Measurements from ENCODE around the gene MMP24OS.

Gene MMP24OS

GRCh38 chr20:35290887-35291417 is 13.0 kb upstream of the MMP24OS start:
- intact Hi-C loops (cut with DNase I; ENCODE audit: low total_unique reads), result no loop called here
- Histone ChIP-seq H3K27me3 (peaks cover 0 to 29% of the 10 kb centered on the region in 2 donors), H3K36me3 (no peaks in the 10 kb centered on the region), H3K27ac (no peak overlapping the region), H3K4me3 (no peak overlapping the region), H3K9me3 (no peaks in the 10 kb centered on the region), H3K4me1 (no peaks in the 10 kb centered on the region)
- no peak for TF ChIP-seq CTCF (IDR thresholded peaks at IDR 0.05)
- no peak for DNase-seq

DNA sequence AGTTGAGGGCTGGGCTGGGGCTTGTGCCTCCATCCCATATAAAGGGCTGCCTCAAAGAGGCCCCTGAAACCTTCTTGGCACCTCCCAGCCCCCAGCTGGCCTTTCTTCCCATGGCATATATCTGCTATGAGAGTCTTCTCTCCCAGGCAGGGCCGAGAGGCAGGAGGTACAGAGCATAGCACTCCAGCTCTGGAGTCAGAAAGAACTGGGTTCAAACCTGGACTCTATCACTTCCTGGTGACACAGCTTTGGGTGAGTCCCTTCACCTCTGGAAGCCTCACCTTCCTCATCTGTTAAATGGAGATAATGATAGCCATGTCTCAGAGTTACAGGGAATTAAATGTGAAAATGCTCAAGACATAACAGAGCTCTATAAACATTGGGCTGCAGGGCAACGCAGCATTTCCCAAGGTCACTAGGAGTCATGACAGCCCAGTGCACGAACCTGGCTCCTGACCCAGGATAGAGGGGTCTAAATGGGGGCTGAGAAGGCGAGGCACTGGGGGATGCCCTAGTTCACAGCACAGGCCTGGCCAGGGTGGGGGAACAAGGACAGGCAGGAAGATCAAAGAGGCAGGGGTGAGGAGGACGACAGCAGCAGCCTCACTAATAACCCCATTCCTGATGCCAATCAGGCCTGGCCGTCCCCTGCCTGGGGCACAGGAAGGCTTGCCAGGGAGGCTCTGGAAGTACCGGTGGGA is 12.4 kb upstream of the MMP24OS start:
- H3K27ac ChIP-seq, result no peak overlapping the region
- no peaks in the 10 kb centered on the region for H3K36me3 ChIP-seq
- H3K4me3 ChIP-seq, result no peak overlapping the region
- H3K4me1 ChIP-seq, result peaks cover 0 to under 1% (median under 1%) of the 10 kb centered on the region in 4 donors
- H3K9me3 ChIP-seq, result no peaks in the 10 kb centered on the region
- no peak for DNase-seq
- intact Hi-C loops (cut with DNase I; ENCODE audit: low total_unique reads), result no loop called here
- TF ChIP-seq CTCF (IDR thresholded peaks at IDR 0.05), result no peak
- H3K27me3 ChIP-seq, result peaks cover 0 to 27% of the 10 kb centered on the region in 2 donors

- H3K27me3 ChIP-seq, result peaks cover 0 to 15% of the 10 kb centered on the region in 2 donors
- TF ChIP-seq CTCF (IDR thresholded peaks at IDR 0.05), result no peak
These were observed 10.6 kb upstream of the MMP24OS start for GRCh38 chr20:35288325-35289060.

GRCh38 chr20:35287509-35288324 is 9.8 kb upstream of the MMP24OS start:
- intact Hi-C loops (cut with DNase I; ENCODE audit: low total_unique reads), result no loop called here
- Histone ChIP-seq H3K36me3 (no peaks in the 10 kb centered on the region), H3K27me3 (peaks cover 0 to 8% of the 10 kb centered on the region in 2 donors), H3K4me3 (no peak overlapping the region), H3K27ac (no peak overlapping the region), H3K4me1 (peaks cover 0 to 19% (median 16%) of the 10 kb centered on the region in 4 donors), H3K9me3 (no peaks in the 10 kb centered on the region)
- DNase-seq, result no peak
- TF ChIP-seq CTCF (IDR thresholded peaks at IDR 0.05), result no peak

More at GRCh38 chr20:35288325-35289060, 10.6 kb upstream of the MMP24OS start:
- Histone ChIP-seq H3K4me1 (peaks cover 0 to 11% (median 9%) of the 10 kb centered on the region in 4 donors), H3K9me3 (no peaks in the 10 kb centered on the region), H3K36me3 (no peaks in the 10 kb centered on the region), H3K4me3 (no peak overlapping the region), H3K27ac (no peak overlapping the region)
- no peak for DNase-seq
- intact Hi-C loops (cut with DNase I; ENCODE audit: low total_unique reads), result no loop called here

- Histone ChIP-seq H3K4me1 (peaks cover 0 to 26% (median 20%) of the 10 kb centered on the region in 4 donors), H3K9me3 (no peaks in the 10 kb centered on the region), H3K27ac (no peak overlapping the region), H3K36me3 (peaks cover 0 to 3% (median 0%) of the 10 kb centered on the region in 3 donors), H3K27me3 (peaks cover 0 to 4% of the 10 kb centered on the region in 2 donors), H3K4me3 (no peak overlapping the region)
- TF ChIP-seq CTCF (IDR thresholded peaks at IDR 0.05), result no peak
- intact Hi-C loops (cut with DNase I; ENCODE audit: low total_unique reads), result no loop called here
- no peak for DNase-seq
These were observed 9.1 kb upstream of the MMP24OS start for GRCh38 chr20:35286899-35287508.
